Subcutaneous abdominal adipose tissue (tissue), 5 donors: ENCODE measurements around the gene SCUBE3.

Experiments used
- H3K27ac ChIP-seq: one replicate; pipeline ENCODE4 v1.7.0; 2013; ENCODE audit warnings: low read depth, mild to moderate bottlenecking, inconsistent platforms, low read length, moderate library complexity
- H3K27me3 ChIP-seq, 5 donors: one replicate each; pipeline ENCODE4 v1.7.0; 2013; ENCODE audit warnings: low read length in 5 of 5, inconsistent platforms in 1 of 5; ENCODE audit not compliant: control insufficient read depth in 5 of 5, insufficient read depth in 4 of 5
- H3K36me3 ChIP-seq, 5 donors: one replicate each; pipeline ENCODE4 v1.7.0; 2013; ENCODE audit warnings: low read length in 5 of 5; ENCODE audit not compliant: control insufficient read depth in 5 of 5, insufficient read depth in 5 of 5
- H3K4me1 ChIP-seq, 5 donors: one replicate each; pipeline ENCODE4 v1.7.0; 2013; ENCODE audit warnings: low read length in 5 of 5, mild to moderate bottlenecking in 3 of 5, moderate library complexity in 1 of 5; ENCODE audit not compliant: control insufficient read depth in 5 of 5, insufficient read depth in 5 of 5
- H3K4me3 ChIP-seq, 5 donors: one replicate each; pipeline ENCODE4 v1.7.0; 2013; ENCODE audit warnings: low read length in 5 of 5, low read depth in 1 of 5
- H3K9ac ChIP-seq, 5 donors: one replicate each; pipeline ENCODE4 v1.7.0; 2013; ENCODE audit warnings: low read length in 5 of 5, mild to moderate bottlenecking in 4 of 5, moderate library complexity in 3 of 5
- H3K9me3 ChIP-seq, 5 donors: one replicate each; pipeline ENCODE4 v1.7.0; 2013; ENCODE audit warnings: low read length in 5 of 5; ENCODE audit not compliant: control insufficient read depth in 5 of 5
- donor health status: healthy.
- donor health status: healthy.
- donor health status: healthy.
- donor health status: healthy.
- donor health status: healthy.

SCUBE3 gene

GRCh38 chr6:35213824-35214756 lies at the start of gene SCUBE3:
TSS of gene SCUBE3 (plus strand) at chr6:35213956. CDS start at chr6:35214419, 463 bp downstream.
- peaks cover 0 to 21% (median 17%) of the 10 kb centered on the region in 5 donors for H3K4me1 ChIP-seq
- no peaks in the 10 kb centered on the region for H3K9me3 ChIP-seq
- H3K4me3 ChIP-seq: peak within 1 kb of the TSS; percentile 55 to 69 (median 64)
- peaks cover 34 to 82% (median 61%) of the 10 kb centered on the region in 5 donors for H3K27me3 ChIP-seq
- no peak within 1 kb of the TSS for H3K27ac ChIP-seq
- H3K36me3 ChIP-seq: no peaks in the 10 kb centered on the region
- peak within 1 kb of the TSS in 1 of 5 donors; percentile 58 for H3K9ac ChIP-seq

- Histone ChIP-seq H3K4me3 (no peak overlapping the region), H3K4me1 (peaks cover 2 to 48% (median 34%) of the 10 kb centered on the region in 5 donors), H3K9ac (no peak overlapping the region), H3K27me3 (no peaks in the 10 kb centered on the region), H3K9me3 (no peaks in the 10 kb centered on the region), H3K36me3 (no peaks in the 10 kb centered on the region), H3K27ac (no peak overlapping the region)
These were observed 49.5 kb upstream of the SCUBE3 start for GRCh38 chr6:35164277-35164676.

GRCh38 chr6:35164868-35165267 lies 48.9 kb upstream of the SCUBE3 start:
- no peak overlapping the region for H3K4me3 ChIP-seq
- H3K9ac ChIP-seq: no peak overlapping the region
- H3K27ac ChIP-seq: peak overlapping the region; percentile 89
- peaks cover 0 to 44% (median 32%) of the 10 kb centered on the region in 5 donors for H3K4me1 ChIP-seq
- no peaks in the 10 kb centered on the region for H3K36me3 ChIP-seq
- no peaks in the 10 kb centered on the region for H3K9me3 ChIP-seq
- no peaks in the 10 kb centered on the region for H3K27me3 ChIP-seq

DNA sequence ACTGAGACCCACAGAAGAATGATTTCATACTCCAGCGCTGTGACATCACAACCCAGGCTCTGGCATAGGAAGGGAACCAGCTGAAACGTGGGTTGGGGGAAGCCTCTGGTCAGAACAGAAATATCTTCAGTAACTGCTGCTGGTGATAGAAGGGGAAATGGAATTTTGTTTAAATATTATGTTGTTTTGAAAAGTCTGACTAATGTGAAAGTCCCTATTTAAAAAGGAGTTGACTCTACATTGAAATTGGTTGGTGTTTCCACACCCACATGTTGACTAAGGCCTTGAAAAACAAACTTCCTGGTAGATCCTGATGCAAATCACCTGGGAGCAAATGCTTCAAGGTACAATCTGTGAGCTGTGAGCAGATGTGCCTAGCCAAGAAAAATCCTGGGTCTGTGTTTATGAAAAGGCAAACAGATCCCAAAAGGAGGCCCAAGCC lies 48.1 kb upstream of the SCUBE3 start:
- H3K4me1 ChIP-seq: peaks cover 0 to 37% (median 27%) of the 10 kb centered on the region in 5 donors
- peak overlapping the region; percentile 89 for H3K27ac ChIP-seq
- no peak overlapping the region for H3K4me3 ChIP-seq
- peak overlapping the region in 1 of 5 donors; percentile 38 for H3K9ac ChIP-seq
- H3K27me3 ChIP-seq: no peaks in the 10 kb centered on the region
- H3K36me3 ChIP-seq: no peaks in the 10 kb centered on the region
- no peaks in the 10 kb centered on the region for H3K9me3 ChIP-seq

DNA sequence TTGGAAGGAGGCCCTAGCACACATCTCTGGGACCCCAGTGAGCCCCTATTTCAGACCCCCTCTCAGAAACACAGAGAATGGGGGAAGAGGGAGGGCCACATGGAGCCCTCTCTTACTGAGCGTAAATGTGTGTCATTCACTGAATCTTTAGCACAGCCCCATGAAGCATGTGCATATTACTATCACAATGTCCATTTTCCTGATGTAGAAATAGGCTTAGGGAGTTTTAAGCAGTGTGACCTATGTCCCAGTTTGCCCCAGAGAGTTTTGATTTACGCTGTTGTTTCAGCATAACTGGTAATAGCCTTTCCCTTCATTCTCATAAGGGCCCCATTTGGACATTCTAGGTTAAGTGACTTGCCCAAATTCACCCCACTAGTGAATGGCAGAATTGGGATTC lies 47.6 kb upstream of the SCUBE3 start:
- Histone ChIP-seq H3K9me3 (no peaks in the 10 kb centered on the region), H3K27ac (peak overlapping the region; percentile 89), H3K4me3 (no peak overlapping the region), H3K36me3 (no peaks in the 10 kb centered on the region), H3K4me1 (peaks cover 0 to 34% (median 27%) of the 10 kb centered on the region in 5 donors), H3K9ac (peak overlapping the region in 1 of 5 donors; percentile 38), H3K27me3 (no peaks in the 10 kb centered on the region)

GRCh38 chr6:35166520-35166919 lies 47.2 kb upstream of the SCUBE3 start:
- no peaks in the 10 kb centered on the region for H3K27me3 ChIP-seq
- peak overlapping the region; percentile 89 for H3K27ac ChIP-seq
- no peak overlapping the region for H3K4me3 ChIP-seq
- H3K9ac ChIP-seq: peak overlapping the region in 1 of 5 donors; percentile 3
- H3K4me1 ChIP-seq: peaks cover 0 to 30% (median 26%) of the 10 kb centered on the region in 5 donors
- H3K36me3 ChIP-seq: no peaks in the 10 kb centered on the region
- no peaks in the 10 kb centered on the region for H3K9me3 ChIP-seq

DNA sequence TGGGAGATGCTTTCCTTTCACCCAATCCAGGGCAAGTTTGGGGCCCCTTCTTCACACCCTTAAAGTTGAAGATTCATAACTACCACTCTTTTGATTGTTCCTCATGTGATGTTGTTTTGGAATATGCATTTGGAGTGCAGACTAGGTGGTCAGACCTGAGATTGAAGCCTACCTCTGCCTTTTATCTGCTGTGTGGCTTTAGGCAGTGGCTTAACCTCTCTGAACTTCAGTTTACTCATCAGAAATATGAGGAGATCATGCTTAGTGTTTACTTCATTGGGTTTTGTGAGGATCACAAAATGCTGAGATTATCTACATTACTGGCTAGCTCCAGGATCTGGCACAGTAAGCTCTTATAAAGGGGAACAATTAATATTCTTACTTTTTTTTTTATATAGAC lies 46.3 kb upstream of the SCUBE3 start:
- peaks cover 0 to 21% (median 16%) of the 10 kb centered on the region in 5 donors for H3K4me1 ChIP-seq
- no peak overlapping the region for H3K9ac ChIP-seq
- no peak overlapping the region for H3K27ac ChIP-seq
- no peaks in the 10 kb centered on the region for H3K36me3 ChIP-seq
- no peaks in the 10 kb centered on the region for H3K9me3 ChIP-seq
- H3K27me3 ChIP-seq: no peaks in the 10 kb centered on the region
- no peak overlapping the region for H3K4me3 ChIP-seq

DNA sequence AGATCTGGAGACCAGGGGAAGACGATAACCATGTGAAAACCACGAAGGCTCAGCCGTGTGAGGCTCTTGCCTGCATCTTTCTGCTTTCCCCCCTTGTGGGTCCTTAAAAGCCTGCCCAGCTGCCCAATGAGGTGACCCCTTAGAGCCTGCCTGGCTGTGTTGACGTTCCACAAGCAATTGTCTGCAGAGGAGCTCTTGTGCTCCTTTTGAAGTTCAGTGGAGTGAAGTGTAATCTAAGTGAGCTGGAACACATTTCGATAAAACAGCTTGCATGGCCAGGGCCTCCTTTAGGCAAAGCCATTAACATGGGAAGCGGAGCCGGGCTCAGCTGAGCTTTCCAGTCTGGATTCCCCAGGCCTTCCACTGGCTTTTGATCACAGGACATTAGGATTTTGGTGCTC lies 45.3 kb upstream of the SCUBE3 start:
- H3K4me1 ChIP-seq: peaks cover 0 to 19% (median 13%) of the 10 kb centered on the region in 5 donors
- H3K36me3 ChIP-seq: no peaks in the 10 kb centered on the region
- no peak overlapping the region for H3K9ac ChIP-seq
- no peak overlapping the region for H3K4me3 ChIP-seq
- H3K27me3 ChIP-seq: no peaks in the 10 kb centered on the region
- no peaks in the 10 kb centered on the region for H3K9me3 ChIP-seq
- no peak overlapping the region for H3K27ac ChIP-seq

- Histone ChIP-seq H3K27ac (no peak overlapping the region), H3K36me3 (no peaks in the 10 kb centered on the region), H3K27me3 (no peaks in the 10 kb centered on the region), H3K4me3 (no peak overlapping the region), H3K9me3 (no peaks in the 10 kb centered on the region), H3K9ac (no peak overlapping the region), H3K4me1 (peaks cover 0 to 19% (median 13%) of the 10 kb centered on the region in 5 donors)
These were observed 43.6 kb upstream of the SCUBE3 start for GRCh38 chr6:35170166-35170565.

DNA sequence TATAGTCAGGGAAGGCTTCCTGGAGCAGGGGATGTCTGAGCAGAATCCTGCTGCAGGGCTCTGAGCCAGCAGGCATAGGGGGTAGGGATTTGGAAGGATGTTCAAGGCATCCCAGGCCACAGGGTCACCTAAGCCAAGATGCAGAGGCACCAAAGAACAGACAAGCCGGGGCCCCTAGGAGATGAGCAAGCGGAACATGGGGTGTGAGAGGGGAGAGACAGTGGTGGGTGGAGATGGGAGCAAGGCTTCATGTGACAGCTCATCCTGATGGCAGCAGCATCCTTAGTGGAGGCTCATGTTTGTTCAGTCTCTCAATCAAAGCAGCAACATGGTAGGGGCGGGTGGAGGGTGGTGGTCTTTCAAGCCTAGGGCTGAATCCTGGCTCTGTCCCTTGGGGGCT lies 42.9 kb upstream of the SCUBE3 start:
- H3K4me1 ChIP-seq: peaks cover 0 to 12% (median 9%) of the 10 kb centered on the region in 5 donors
- no peak overlapping the region for H3K27ac ChIP-seq
- H3K9ac ChIP-seq: no peak overlapping the region
- no peaks in the 10 kb centered on the region for H3K27me3 ChIP-seq
- H3K36me3 ChIP-seq: no peaks in the 10 kb centered on the region
- H3K4me3 ChIP-seq: no peak overlapping the region
- H3K9me3 ChIP-seq: no peaks in the 10 kb centered on the region
